Lung (tissue), 12 donors: ENCODE results near the gene RASSF8. TPM values are rescaled to one million over a fixed set of nuclear protein-coding genes. Genes with fewer than 3 reads are reported as not detected.
A peak's percentile ranks its signal among the peaks of the same experiment; 100 is the strongest.

Experiments
- ATAC-seq: fragments of 200-7000 bp; cut with Tn5 transposase; one replicate; pipeline ENCODE4 v1.9.1; 2020; ENCODE audit warnings: moderate number of reproducible peaks; ENCODE audit not compliant: insufficient read depth, low FRiP score
- DNase-seq, 3 donors: peaks; one replicate each; pipeline ENCODE4 v3.0.0-alpha.2; 2013 to 2017
- H3K27ac ChIP-seq, 2 donors: one replicate each; pipeline ENCODE4 v1.5.1; 2013; ENCODE audit warnings: mild to moderate bottlenecking in 2 of 2, moderate library complexity in 2 of 2, control low read depth in 1 of 2, inconsistent platforms in 1 of 2, low read depth in 1 of 2, low read length in 1 of 2
- H3K27me3 ChIP-seq, 3 donors: one replicate each; pipeline ENCODE4 v1.5.1; 2013; ENCODE audit warnings: low read length in 2 of 3; ENCODE audit not compliant: control insufficient read depth in 3 of 3, insufficient read depth in 3 of 3
- H3K36me3 ChIP-seq, 4 donors: one replicate each; pipeline ENCODE4 v1.5.1; 2013; ENCODE audit warnings: low read length in 4 of 4, mild to moderate bottlenecking in 1 of 4, moderate library complexity in 1 of 4; ENCODE audit not compliant: control insufficient read depth in 4 of 4, insufficient read depth in 4 of 4
- H3K4me1 ChIP-seq, 5 donors: one replicate each; pipeline ENCODE4 v1.5.1; 2013; ENCODE audit warnings: low read length in 5 of 5, mild to moderate bottlenecking in 2 of 5, moderate library complexity in 1 of 5; ENCODE audit not compliant: control insufficient read depth in 5 of 5, insufficient read depth in 5 of 5
- H3K4me3 ChIP-seq: one replicate; pipeline ENCODE4 v1.5.1; 2013; ENCODE audit warnings: mild to moderate bottlenecking, control low read depth, moderate library complexity
- H3K9ac ChIP-seq, 2 donors: one replicate each; pipeline ENCODE4 v1.5.1; 2013; ENCODE audit warnings: low read length in 2 of 2, control low read depth in 1 of 2; ENCODE audit not compliant: insufficient read depth in 1 of 2
- H3K9me3 ChIP-seq, 4 donors: one replicate each; pipeline ENCODE4 v1.5.1; 2013; ENCODE audit warnings: low read length in 3 of 4, mild to moderate bottlenecking in 1 of 4, moderate library complexity in 1 of 4; ENCODE audit not compliant: control insufficient read depth in 4 of 4, insufficient read depth in 3 of 4
- CTCF ChIP-seq: IDR thresholded peaks from 2 replicates; pipeline ENCODE4 v1.5.1; 2012; ENCODE audit warnings: mild to moderate bottlenecking; ENCODE audit errors: control extremely low read depth, extremely low read depth
- WGBS, 2 donors: extraction: QIAGEN DNeasy Blood & Tissue Kit; methylation state at CpG; one replicate each; pipeline ENCODE4 v1.1.7; 2013; 5-methylcytosine and 5-hydroxymethylcytosine counted together
- polyA plus RNA-seq, 2 donors: library from polyadenylated mRNA; stranded (reverse); fragments of 200-250 nt; gene quantifications; one replicate each; pipeline ENCODE4 v1.2.1, GENCODE V29; 2013
- total RNA-seq, 2 donors: library from RNA; depleted of rRNA in 1 of 2; stranded (reverse); fragments of >200 nt in 1 of 2; gene quantifications; one replicate each; pipeline ENCODE4 v1.2.1, GENCODE V29; 2014 to 2021
- donor health status: control.
- donor health status: control.
- donor health status: Bipolar disorder and iron deficiency.
- donor health status: healthy.
- donor health status: DM: yes; HTN: yes; CAD: no.

RASSF8 gene
- total and polyA plus RNA-seq, 4 donors = 9.0 to 68.4 (median 28.2) TPM

GRCh38 chr12:26068503-26068902 lies 110.0 kb downstream of the RASSF8 start:
- TF ChIP-seq CTCF = no peak
- H3K27ac ChIP-seq = no peak overlapping the region
- no peak overlapping the region for H3K4me3 ChIP-seq
- peaks cover 0 to 6% (median 2%) of the 10 kb centered on the region in 4 donors for H3K36me3 ChIP-seq
- no peak overlapping the region for H3K9ac ChIP-seq
- 95% methylated on average over 4 of the region's 4 CpGs for WGBS, 2 donors
- DNase-seq (no peak), ATAC-seq (no peak)
- H3K9me3 ChIP-seq = no peaks in the 10 kb centered on the region
- H3K4me1 ChIP-seq = no peaks in the 10 kb centered on the region
- no peaks in the 10 kb centered on the region for H3K27me3 ChIP-seq

GRCh38 chr12:26069796-26070195 lies 111.3 kb downstream of the RASSF8 start:
- no peaks in the 10 kb centered on the region for H3K27me3 ChIP-seq
- ATAC-seq = no peak
- no peak for TF ChIP-seq CTCF
- H3K4me1 ChIP-seq = no peaks in the 10 kb centered on the region
- H3K36me3 ChIP-seq = peaks cover 0 to 6% (median 2%) of the 10 kb centered on the region in 4 donors
- no peak overlapping the region for H3K27ac ChIP-seq
- no peaks in the 10 kb centered on the region for H3K9me3 ChIP-seq
- DNase-seq = no peak
- H3K4me3 ChIP-seq = no peak overlapping the region
- no peak overlapping the region for H3K9ac ChIP-seq

GRCh38 chr12:26077915-26078702 lies 119.6 kb downstream of the RASSF8 start:
- H3K27me3 ChIP-seq = no peaks in the 10 kb centered on the region
- peaks cover 0 to 2% (median 0%) of the 10 kb centered on the region in 4 donors for H3K9me3 ChIP-seq
- no peak overlapping the region for H3K4me3 ChIP-seq
- no peaks in the 10 kb centered on the region for H3K36me3 ChIP-seq
- TF ChIP-seq CTCF = no peak
- DNase-seq (peak; percentile 49 to 91 (median 84)), ATAC-seq (no peak)
- H3K4me1 ChIP-seq = peaks cover 0 to 12% (median 0%) of the 10 kb centered on the region in 5 donors
- no peak overlapping the region for H3K27ac ChIP-seq
- peak overlapping the region in 1 of 2 donors; percentile 42 for H3K9ac ChIP-seq
- 86 to 89% methylated on average over 2 of the region's 2 CpGs for WGBS, 2 donors
